ENCODE measurements around the gene ILRUN. TPM values are rescaled to one million over a fixed set of nuclear protein-coding genes. Genes with fewer than 3 reads are reported as not detected.
"Not testable (repeated sequence)": the region's sequence is repeated elsewhere in the genome, so short reads cannot be mapped to it uniquely, and the experiment has no call there.

ILRUN gene
- polyA plus RNA-seq, 3 donors, result 20.7 to 57.0 (median 55.3) TPM

DNA sequence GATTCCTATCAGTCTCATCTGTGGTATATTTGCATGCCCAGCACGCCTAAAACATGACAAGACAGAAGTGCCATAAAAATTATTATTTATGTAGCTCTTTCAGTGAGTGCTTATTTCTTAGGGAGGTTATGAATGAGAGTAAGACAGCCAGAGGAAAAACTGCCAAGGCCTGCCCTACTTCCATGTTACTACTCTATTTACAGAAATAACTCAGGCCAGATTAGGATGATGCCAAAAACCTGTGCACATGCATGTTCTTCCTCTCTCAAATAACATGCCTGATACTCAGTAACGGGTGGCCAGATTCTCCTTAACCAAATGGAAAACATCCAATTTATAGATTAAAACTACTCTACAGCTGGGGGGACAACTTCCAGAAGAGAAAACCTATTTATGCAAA, 45.7 kb downstream of the ILRUN start:
- 69 to 95% (median 88%) methylated on average over 2 of the region's 2 CpGs for WGBS, 3 donors
- no peak overlapping the region for H3K27ac ChIP-seq (ENCODE audit: low read depth, low read length)

GRCh38 chr6:34650232-34650631, 46.3 kb downstream of the ILRUN start:
- not testable (repeated sequence) for H3K27ac ChIP-seq (ENCODE audit: low read depth, low read length)
- WGBS, 3 donors, result 98% methylated on average over 7 of the region's 7 CpGs

GRCh38 chr6:34648806-34649205, 47.8 kb downstream of the ILRUN start:
- no peak overlapping the region for H3K27ac ChIP-seq (ENCODE audit: low read depth, low read length)

Other genes starting within 250 kb of the ILRUN start
- under 1 TPM in 2 of 3 donors, not detected in 1; 0.17 to 0.21 TPM for gene PACSIN1, start 230.7 kb downstream of the ILRUN start, polyA plus RNA-seq
- gene SPDEF, start 140.4 kb downstream of the ILRUN start, polyA plus RNA-seq, result 1 to 10 TPM in 1 of 3 donors, under 1 TPM in 2; 0.14 to 2.3 (median 0.45) TPM
- 100 to 1,000 TPM in 2 of 3 donors, 10 to 100 TPM in 1; 72.1 to 120 (median 113) TPM for gene SNRPC, start 60.7 kb upstream of the ILRUN start, polyA plus RNA-seq
- 1 to 10 TPM; 2.0 to 5.2 (median 4.0) TPM for gene BLTP3A, start 95.3 kb upstream of the ILRUN start, polyA plus RNA-seq
- gene TAF11, start 191.3 kb upstream of the ILRUN start, polyA plus RNA-seq, result 10 to 100 TPM; 20.2 to 36.9 (median 25.5) TPM
- gene ANKS1A, start 192.5 kb upstream of the ILRUN start, polyA plus RNA-seq, result 10 to 100 TPM in 1 of 3 donors, 1 to 10 TPM in 2; 5.4 to 12.7 (median 9.6) TPM